Fibroblast of lung (primary cell): Measurements from ENCODE around the gene MACROD2.

Source experiments
- EZH2 ChIP-seq: IDR thresholded peaks from 2 replicates; pipeline ENCODE4 v1.5.1; 2012; ENCODE audit warnings: low read length, control low read depth, mild to moderate bottlenecking; ENCODE audit errors: missing control alignments
- TF ChIP-seq, protein P1 (sequence below), 2 donors: IDR thresholded peaks in 1 of 2; conservative IDR thresholded peaks in 1 of 2; 1 replicate in 1 of 2; 2 replicates in 1 of 2; pipeline ENCODE4 v1.5.1; 2011 to 2012; ENCODE audit warnings: low read length in 2 of 2, control low read depth in 1 of 2, inconsistent platforms in 1 of 2, low read depth in 1 of 2, mild to moderate bottlenecking in 1 of 2

DNA sequence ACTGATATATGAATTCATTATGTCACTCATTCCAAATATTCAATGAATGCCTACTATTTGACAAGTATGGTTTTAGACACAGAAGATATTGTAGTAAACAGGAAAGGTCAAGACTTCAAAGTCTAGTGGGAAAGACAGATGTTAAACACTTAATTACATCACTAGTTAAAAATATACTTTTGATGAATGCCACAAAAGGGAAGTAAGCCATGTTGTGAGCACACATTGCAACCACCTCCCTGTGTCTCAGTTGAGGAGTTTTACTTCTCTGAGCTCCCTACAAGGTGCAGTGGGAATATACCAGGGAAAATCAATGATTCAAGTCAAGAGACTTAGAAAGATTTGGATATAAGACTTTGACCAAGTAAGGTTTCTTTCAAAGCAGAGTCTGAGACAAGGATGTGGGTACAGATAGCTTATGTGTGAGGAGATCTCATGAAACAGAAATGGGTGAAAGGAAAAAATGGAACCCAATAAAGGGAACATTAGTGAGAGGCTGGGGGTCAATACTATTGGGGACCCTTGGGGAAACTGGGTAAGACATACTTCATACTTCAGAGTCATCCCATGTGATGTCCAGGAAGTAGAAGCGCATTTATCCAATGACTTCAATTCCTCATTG lies 2074.2 kb downstream of the MACROD2 start:
- TF ChIP-seq, protein P1, sequence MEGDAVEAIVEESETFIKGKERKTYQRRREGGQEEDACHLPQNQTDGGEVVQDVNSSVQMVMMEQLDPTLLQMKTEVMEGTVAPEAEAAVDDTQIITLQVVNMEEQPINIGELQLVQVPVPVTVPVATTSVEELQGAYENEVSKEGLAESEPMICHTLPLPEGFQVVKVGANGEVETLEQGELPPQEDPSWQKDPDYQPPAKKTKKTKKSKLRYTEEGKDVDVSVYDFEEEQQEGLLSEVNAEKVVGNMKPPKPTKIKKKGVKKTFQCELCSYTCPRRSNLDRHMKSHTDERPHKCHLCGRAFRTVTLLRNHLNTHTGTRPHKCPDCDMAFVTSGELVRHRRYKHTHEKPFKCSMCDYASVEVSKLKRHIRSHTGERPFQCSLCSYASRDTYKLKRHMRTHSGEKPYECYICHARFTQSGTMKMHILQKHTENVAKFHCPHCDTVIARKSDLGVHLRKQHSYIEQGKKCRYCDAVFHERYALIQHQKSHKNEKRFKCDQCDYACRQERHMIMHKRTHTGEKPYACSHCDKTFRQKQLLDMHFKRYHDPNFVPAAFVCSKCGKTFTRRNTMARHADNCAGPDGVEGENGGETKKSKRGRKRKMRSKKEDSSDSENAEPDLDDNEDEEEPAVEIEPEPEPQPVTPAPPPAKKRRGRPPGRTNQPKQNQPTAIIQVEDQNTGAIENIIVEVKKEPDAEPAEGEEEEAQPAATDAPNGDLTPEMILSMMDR (conservative IDR thresholded peaks at IDR 0.05 in 1 of 2, IDR thresholded peaks at IDR 0.05 in 1 of 2; ENCODE audit: low read depth in 1 of 2, low read length in 2 of 2): no peak
- no peak for TF ChIP-seq EZH2
